NCI-H2107 treated with DMSO at 0.1 percent for 48 hours (cell line): Measurements from ENCODE around the gene SBF2.
A peak's percentile ranks its signal among the peaks of the same experiment; 100 is the strongest.

ENCODE experiments used
- DNase-seq: peaks from one replicate; lab custom pipeline; 2025; ENCODE audit not compliant: unreplicated experiment; lab: John Stamatoyannopoulos, UW

The SBF2 gene

GRCh38 chr11:10317776-10318526 lies 23.9 kb upstream of the SBF2 start:
- DNase-seq, result no peak

- peak; percentile 27 for DNase-seq
These were observed 23.2 kb upstream of the SBF2 start for GRCh38 chr11:10317151-10317755.

GRCh38 chr11:10315083-10315482 lies 21.1 kb upstream of the SBF2 start:
- no peak for DNase-seq

- DNase-seq, result no peak
These were observed 20.4 kb upstream of the SBF2 start for GRCh38 chr11:10314199-10315072.

- no peak for DNase-seq
These were observed 17.8 kb upstream of the SBF2 start for GRCh38 chr11:10311802-10312201.

GRCh38 chr11:10310301-10310841 lies 16.4 kb upstream of the SBF2 start:
- no peak for DNase-seq

GRCh38 chr11:10309163-10310093 lies 15.4 kb upstream of the SBF2 start:
- DNase-seq, result peak; percentile 16

GRCh38 chr11:10308201-10308954 lies 14.4 kb upstream of the SBF2 start:
- no peak for DNase-seq

GRCh38 chr11:10307400-10308200 lies 13.6 kb upstream of the SBF2 start:
- peak; percentile 20 for DNase-seq

GRCh38 chr11:10307022-10307399 lies 13.0 kb upstream of the SBF2 start:
- DNase-seq, result no peak

GRCh38 chr11:10305964-10306918 lies 12.2 kb upstream of the SBF2 start:
- no peak for DNase-seq

- no peak for DNase-seq
These were observed 11.4 kb upstream of the SBF2 start for GRCh38 chr11:10305262-10305963.

- no peak for DNase-seq
These were observed 10.7 kb upstream of the SBF2 start, which contains the start of gene ADM for GRCh38 chr11:10304495-10305261. Gene ADM (plus strand): TSS chr11:10305073. CDS start chr11:10305701, 628 bp downstream.

- peak; percentile 36 for DNase-seq
These were observed 9.7 kb upstream of the SBF2 start for GRCh38 chr11:10303558-10304363.

- no peak for DNase-seq
These were observed 8.9 kb upstream of the SBF2 start for GRCh38 chr11:10302744-10303557.
